WTC11 (cell line): ENCODE data around the gene ARPC2. TPM values are rescaled to one million over a fixed set of nuclear protein-coding genes. Genes with fewer than 3 reads are reported as not detected.

Experiments
- ATAC-seq: fragments of 200-7000 bp; cut with Tn5 transposase; 2 replicates; pipeline ENCODE4 v1.10.0; 2021; ENCODE audit warnings: mild to moderate bottlenecking, moderate library complexity
- CTCF ChIA-PET: fragments of 300-600 bp; sonication (Branson Sonifier 250); formaldehyde crosslinking; loops from one replicate; lab custom pipeline; 2021; ENCODE audit warnings: antibody characterized with exemption; lab: Charles Lee
- POLR2A ChIA-PET: fragments of 350-600 bp; sonication (Branson Sonifier 250); formaldehyde crosslinking; loops from one replicate; lab custom pipeline; 2021; ENCODE audit warnings: antibody characterized with exemption; lab: Charles Lee
- DNase-seq: peaks from one replicate; pipeline ENCODE4 v3.0.0; 2021; ENCODE audit warnings: low spot score
- H3K27ac Mint-ChIP-seq: 2 replicates; pipeline ENCODE4 v1.8.0; 2021; ENCODE audit warnings: mixed read lengths
- H3K27me3 Mint-ChIP-seq: 2 replicates; pipeline ENCODE4 v1.8.0; 2021; ENCODE audit warnings: low read depth, mild to moderate bottlenecking, moderate library complexity, mixed read lengths
- H3K36me3 Mint-ChIP-seq: 2 replicates; pipeline ENCODE4 v1.8.0; 2021; ENCODE audit warnings: mixed read lengths
- H3K4me1 Mint-ChIP-seq: 2 replicates; pipeline ENCODE4 v1.8.0; 2022; ENCODE audit warnings: mixed read lengths
- H3K4me3 Mint-ChIP-seq: 2 replicates; pipeline ENCODE4 v1.8.0; 2021; ENCODE audit warnings: mild to moderate bottlenecking, moderate library complexity, mixed read lengths
- H3K9me3 Mint-ChIP-seq: 2 replicates; pipeline ENCODE4 v1.8.0; 2021; ENCODE audit warnings: mixed read lengths
- AR ChIP-seq: fragments of 250-450 bp; sonication (Bioruptor Pico); IDR thresholded peaks from 2 replicates; pipeline ENCODE4 v1.9.0; 2021; ENCODE audit warnings: mild to moderate bottlenecking
- ARID4B ChIP-seq: sonication (generic); formaldehyde crosslinking; IDR thresholded peaks from 2 replicates; pipeline ENCODE4 v1.8.0; 2023; ENCODE audit warnings: missing genetic modification reagents, mild to moderate bottlenecking, borderline replicate concordance
- ELF4 ChIP-seq: sonication (generic); formaldehyde crosslinking; IDR thresholded peaks from 2 replicates; pipeline ENCODE4 v1.8.1; 2022; ENCODE audit warnings: low read depth, mild to moderate bottlenecking, moderate library complexity, missing genetic modification reagents
- ETV6 ChIP-seq: sonication (generic); formaldehyde crosslinking; IDR thresholded peaks from 2 replicates; pipeline ENCODE4 v1.8.1; 2022; ENCODE audit warnings: mild to moderate bottlenecking, missing genetic modification reagents
- FOXP1 ChIP-seq: sonication (generic); formaldehyde crosslinking; IDR thresholded peaks from 2 replicates; pipeline ENCODE4 v1.8.0; 2022; ENCODE audit warnings: missing genetic modification reagents, mild to moderate bottlenecking, moderate library complexity, borderline replicate concordance
- GABPB1 ChIP-seq: sonication (generic); formaldehyde crosslinking; IDR thresholded peaks from 2 replicates; pipeline ENCODE4 v1.8.1; 2023; ENCODE audit warnings: mild to moderate bottlenecking, missing genetic modification reagents
- GTF2I ChIP-seq: fragments of 250-450 bp; sonication (Bioruptor Pico); conservative IDR thresholded peaks from 2 replicates; pipeline ENCODE4 v1.4.0; 2021; ENCODE audit warnings: mild to moderate bottlenecking
- MAX ChIP-seq: sonication (generic); formaldehyde crosslinking; IDR thresholded peaks from 2 replicates; pipeline ENCODE4 v1.8.0; 2022; ENCODE audit warnings: mild to moderate bottlenecking, missing genetic modification reagents
- MLX ChIP-seq: sonication (generic); formaldehyde crosslinking; IDR thresholded peaks from 2 replicates; pipeline ENCODE4 v1.8.1; 2023; ENCODE audit warnings: mild to moderate bottlenecking, missing genetic modification reagents, moderate library complexity
- NFATC4 ChIP-seq: fragments of 250-450 bp; sonication (Bioruptor Pico); IDR thresholded peaks from 2 replicates; pipeline ENCODE4 v1.9.0; 2021; ENCODE audit warnings: mild to moderate bottlenecking
- NFE2L1 ChIP-seq: sonication (generic); formaldehyde crosslinking; IDR thresholded peaks from 2 replicates; pipeline ENCODE4 v1.8.1; 2023; ENCODE audit warnings: missing genetic modification reagents
- NR1H2 ChIP-seq: sonication (generic); formaldehyde crosslinking; IDR thresholded peaks from 2 replicates; pipeline ENCODE4 v1.9.0; 2021; ENCODE audit warnings: mild to moderate bottlenecking, moderate library complexity, missing genetic modification reagents
- PRDM15 ChIP-seq: sonication (generic); formaldehyde crosslinking; IDR thresholded peaks from 2 replicates; pipeline ENCODE4 v1.8.0; 2022; ENCODE audit warnings: missing genetic modification reagents
- SMAD4 ChIP-seq: sonication (generic); formaldehyde crosslinking; IDR thresholded peaks from 2 replicates; pipeline ENCODE4 v1.8.0; 2022; ENCODE audit warnings: mild to moderate bottlenecking, missing genetic modification reagents
- SOX15 ChIP-seq: fragments of 250-450 bp; sonication (Bioruptor Pico); IDR thresholded peaks from 2 replicates; pipeline ENCODE4 v1.9.0; 2021; ENCODE audit warnings: mild to moderate bottlenecking
- TP53 ChIP-seq: sonication (generic); formaldehyde crosslinking; IDR thresholded peaks from 2 replicates; pipeline ENCODE4 v1.8.1; 2023; ENCODE audit warnings: mild to moderate bottlenecking, missing genetic modification reagents
- ZMAT4 ChIP-seq: fragments of 250-450 bp; sonication (Bioruptor Pico); IDR thresholded peaks from 2 replicates; pipeline ENCODE4 v1.9.0; 2021; ENCODE audit warnings: mild to moderate bottlenecking
- ZNF416 ChIP-seq: fragments of 250-450 bp; sonication (Bioruptor Pico); IDR thresholded peaks from 2 replicates; pipeline ENCODE4 v1.9.0; 2021; ENCODE audit warnings: mild to moderate bottlenecking, inconsistent platforms
- total RNA-seq: library from RNA; stranded (reverse); gene quantifications from 3 replicates; pipeline ENCODE4 v1.2.3, GENCODE V29; 2021
- TF ChIP-seq, protein P1 (sequence below): sonication (generic); formaldehyde crosslinking; IDR thresholded peaks from 2 replicates; pipeline ENCODE4 v1.8.0; 2023; ENCODE audit warnings: missing genetic modification reagents
- TF ChIP-seq, protein P2 (sequence below): sonication (generic); formaldehyde crosslinking; conservative IDR thresholded peaks from 2 replicates; pipeline ENCODE4 v1.8.1; 2023; ENCODE audit warnings: mild to moderate bottlenecking, low read depth, missing genetic modification reagents, moderate library complexity

The ARPC2 gene
- total RNA-seq, 1 experiment from 2014 or later: 184 TPM

GRCh38 chr2:218202266-218202665, 14.7 kb upstream of the ARPC2 start:
- no peak for TF ChIP-seq GTF2I (CRISPR knock-in tag)
- no peak for TF ChIP-seq NFE2L1 (CRISPR knock-in tag)
- no peak for TF ChIP-seq GABPB1
- TF ChIP-seq SMAD4 (CRISPR knock-in tag): no peak
- TF ChIP-seq, protein P1, sequence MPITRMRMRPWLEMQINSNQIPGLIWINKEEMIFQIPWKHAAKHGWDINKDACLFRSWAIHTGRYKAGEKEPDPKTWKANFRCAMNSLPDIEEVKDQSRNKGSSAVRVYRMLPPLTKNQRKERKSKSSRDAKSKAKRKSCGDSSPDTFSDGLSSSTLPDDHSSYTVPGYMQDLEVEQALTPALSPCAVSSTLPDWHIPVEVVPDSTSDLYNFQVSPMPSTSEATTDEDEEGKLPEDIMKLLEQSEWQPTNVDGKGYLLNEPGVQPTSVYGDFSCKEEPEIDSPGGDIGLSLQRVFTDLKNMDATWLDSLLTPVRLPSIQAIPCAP (CRISPR knock-in tag): no peak
- no peak for TF ChIP-seq TP53 (CRISPR knock-in tag)
- no peak for TF ChIP-seq SOX15
- TF ChIP-seq FOXP1 (CRISPR knock-in tag): no peak
- no peak for TF ChIP-seq ETV6 (CRISPR knock-in tag)
- no peak for TF ChIP-seq MLX (CRISPR knock-in tag)
- no peak for TF ChIP-seq NFATC4
- TF ChIP-seq MAX (CRISPR knock-in tag): no peak
- TF ChIP-seq PRDM15 (CRISPR knock-in tag): no peak
- ATAC-seq (no peak), DNase-seq (no peak)
- ChIA-PET POLR2A (no interaction called here), CTCF (interaction anchor here (0.7 to 1.6 kb wide), 2 partner anchors 68 to 270 kb away, joined by 3 read pairs; partner anchors contain the start of gene PNKD)
- Mint-ChIP-seq H3K9me3 (no peaks in the 10 kb centered on the region), H3K27ac (no peak overlapping the region), H3K4me3 (no peak overlapping the region), H3K27me3 (peaks cover 10% of the 10 kb centered on the region), H3K36me3 (no peaks in the 10 kb centered on the region), H3K4me1 (no peaks in the 10 kb centered on the region)

GRCh38 chr2:218209078-218209477, 7.9 kb upstream of the ARPC2 start:
- ChIA-PET CTCF (no interaction called here), POLR2A (interaction anchor here (0.6 kb wide), 1 partner anchor 18 kb away, joined by 3 read pairs; no protein-coding TSS in a partner anchor)
- H3K36me3 Mint-ChIP-seq: no peaks in the 10 kb centered on the region
- peaks cover 4% of the 10 kb centered on the region for H3K4me1 Mint-ChIP-seq
- no peak for DNase-seq
- H3K27me3 Mint-ChIP-seq: peaks cover 10% of the 10 kb centered on the region
- peaks cover 8% of the 10 kb centered on the region for H3K9me3 Mint-ChIP-seq
- H3K4me3 Mint-ChIP-seq: no peak overlapping the region
- no peak for ATAC-seq
- no peak overlapping the region for H3K27ac Mint-ChIP-seq
- TF ChIP-seq NR1H2 (CRISPR knock-in tag): no peak
- TF ChIP-seq, protein P2, sequence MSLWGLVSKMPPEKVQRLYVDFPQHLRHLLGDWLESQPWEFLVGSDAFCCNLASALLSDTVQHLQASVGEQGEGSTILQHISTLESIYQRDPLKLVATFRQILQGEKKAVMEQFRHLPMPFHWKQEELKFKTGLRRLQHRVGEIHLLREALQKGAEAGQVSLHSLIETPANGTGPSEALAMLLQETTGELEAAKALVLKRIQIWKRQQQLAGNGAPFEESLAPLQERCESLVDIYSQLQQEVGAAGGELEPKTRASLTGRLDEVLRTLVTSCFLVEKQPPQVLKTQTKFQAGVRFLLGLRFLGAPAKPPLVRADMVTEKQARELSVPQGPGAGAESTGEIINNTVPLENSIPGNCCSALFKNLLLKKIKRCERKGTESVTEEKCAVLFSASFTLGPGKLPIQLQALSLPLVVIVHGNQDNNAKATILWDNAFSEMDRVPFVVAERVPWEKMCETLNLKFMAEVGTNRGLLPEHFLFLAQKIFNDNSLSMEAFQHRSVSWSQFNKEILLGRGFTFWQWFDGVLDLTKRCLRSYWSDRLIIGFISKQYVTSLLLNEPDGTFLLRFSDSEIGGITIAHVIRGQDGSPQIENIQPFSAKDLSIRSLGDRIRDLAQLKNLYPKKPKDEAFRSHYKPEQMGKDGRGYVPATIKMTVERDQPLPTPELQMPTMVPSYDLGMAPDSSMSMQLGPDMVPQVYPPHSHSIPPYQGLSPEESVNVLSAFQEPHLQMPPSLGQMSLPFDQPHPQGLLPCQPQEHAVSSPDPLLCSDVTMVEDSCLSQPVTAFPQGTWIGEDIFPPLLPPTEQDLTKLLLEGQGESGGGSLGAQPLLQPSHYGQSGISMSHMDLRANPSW (CRISPR knock-in tag): no peak
- TF ChIP-seq GABPB1: no peak
- no peak for TF ChIP-seq ZMAT4 (CRISPR knock-in tag)
- no peak for TF ChIP-seq GTF2I (CRISPR knock-in tag)
- TF ChIP-seq AR: no peak
- TF ChIP-seq ZNF416 (CRISPR knock-in tag): no peak
- TF ChIP-seq ARID4B: no peak
- no peak for TF ChIP-seq ELF4 (CRISPR knock-in tag)
